Tibial artery (tissue), 4 donors: Measurements from ENCODE around the gene GLT8D2.

Source experiments
- DNase-seq, 2 donors: peaks; one replicate each; pipeline ENCODE4 v3.0.0-alpha.2; 2019
- H3K27ac ChIP-seq, 2 donors: fragments of 200-600 bp; sonication (generic) in 1 of 2; 1 replicate in 1 of 2; 2 replicates in 1 of 2; pipeline ENCODE4 v1.5.1; 2018 to 2019; ENCODE audit warnings: mild to moderate bottlenecking in 1 of 2
- H3K27me3 ChIP-seq, 2 donors: fragments of 200-600 bp; sonication (generic) in 1 of 2; one replicate each; pipeline versions ENCODE4 v1.5.1 to v1.6.0; 2016 to 2019
- H3K36me3 ChIP-seq, 3 donors: fragments of 200-600 bp; sonication (generic) in 2 of 3; one replicate each; pipeline ENCODE4 v1.5.1; 2016 to 2019; ENCODE audit warnings: mild to moderate bottlenecking in 2 of 3
- H3K4me1 ChIP-seq, 4 donors: fragments of 200-600 bp; sonication (generic) in 2 of 4; 1 replicate in 3 of 4; 2 replicates in 1 of 4; pipeline ENCODE4 v1.5.1; 2016 to 2019
- H3K4me3 ChIP-seq, 2 donors: fragments of 200-600 bp; sonication (generic) in 1 of 2; 1 replicate in 1 of 2; 2 replicates in 1 of 2; pipeline ENCODE4 v1.5.1; 2018 to 2019; ENCODE audit warnings: mild to moderate bottlenecking in 2 of 2
- H3K9me3 ChIP-seq, 3 donors: fragments of 200-600 bp; sonication (generic) in 1 of 3; one replicate each; pipeline ENCODE4 v1.5.1; 2016 to 2019
- CTCF ChIP-seq, 2 experiments: fragments of 200-600 bp in 1 of 2; fragments of 450-650 bp in 1 of 2; IDR thresholded peaks; one replicate each; pipeline ENCODE4 v1.5.1; 2017 to 2019; ENCODE audit warnings: antibody characterized with exemption in 2 of 2, mild to moderate bottlenecking in 1 of 2, moderate library complexity in 1 of 2
- intact Hi-C: fragments of 100-400 bp; cut with DNase I; formaldehyde crosslinking; loops from one replicate; pipeline ENCODE4 v1.15.0; 2023; ENCODE audit warnings: low total_unique reads

Gene GLT8D2

DNA sequence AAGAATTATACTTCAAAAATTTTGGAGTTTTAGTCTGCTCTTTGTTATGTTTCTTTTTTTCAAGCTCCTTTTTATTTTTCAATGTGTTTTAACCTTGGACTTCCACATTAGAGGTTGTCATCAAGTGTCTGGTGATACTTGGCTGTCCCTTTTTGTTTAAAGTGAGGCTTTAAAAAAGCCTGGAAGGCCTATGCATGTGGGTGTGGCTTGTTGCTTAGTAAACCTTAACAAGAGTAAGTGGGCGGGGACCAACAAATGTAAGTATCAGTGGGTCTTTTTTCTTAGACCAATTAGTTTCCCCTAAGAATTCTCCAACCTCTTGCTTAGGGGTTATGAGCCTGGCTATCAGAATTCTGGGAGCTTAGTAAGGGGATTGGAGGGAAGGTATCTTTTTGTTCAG lies 40.7 kb upstream of the GLT8D2 start:
- Histone ChIP-seq H3K4me1 (no peaks in the 10 kb centered on the region), H3K27ac (no peak overlapping the region), H3K36me3 (peaks cover 69 to 83% (median 79%) of the 10 kb centered on the region in 3 donors), H3K9me3 (no peaks in the 10 kb centered on the region), H3K27me3 (no peaks in the 10 kb centered on the region), H3K4me3 (no peak overlapping the region)
- DNase-seq, result no peak
- TF ChIP-seq CTCF (IDR thresholded peaks at IDR 0.05), result no peak
- intact Hi-C loops, result no loop called here

DNA sequence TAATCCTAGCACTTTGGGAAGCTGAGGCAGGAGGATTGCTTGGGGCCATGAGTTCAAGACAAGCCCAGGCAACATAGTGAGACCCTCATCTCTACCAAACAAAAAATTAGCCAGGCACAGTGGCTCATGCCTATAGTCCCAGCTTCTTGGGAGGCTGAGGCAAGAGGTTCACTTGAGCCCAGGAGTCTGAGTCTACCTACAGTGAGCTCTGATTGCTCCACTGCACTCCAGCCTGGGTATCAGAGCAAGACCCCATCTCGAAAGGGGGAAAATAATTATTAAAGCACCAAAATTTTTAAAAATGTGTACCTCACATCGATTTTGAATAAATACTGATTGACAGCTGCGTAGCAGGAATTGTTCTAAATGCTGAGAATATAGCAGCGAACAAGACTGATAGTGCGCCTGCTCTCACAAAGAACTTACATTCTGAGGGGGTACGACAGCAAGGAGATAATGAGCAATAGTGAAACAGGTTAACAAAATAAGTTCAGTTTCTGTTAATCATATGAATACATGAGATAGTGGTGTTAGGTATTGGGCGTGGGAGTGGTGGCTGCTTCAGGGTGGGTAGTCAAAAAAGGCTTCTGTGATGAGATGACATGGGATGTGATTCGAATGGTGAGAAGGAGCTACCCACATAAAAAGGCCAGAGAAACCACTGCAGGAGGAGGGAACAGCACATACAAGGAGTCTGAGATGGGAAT lies 33.9 kb upstream of the GLT8D2 start:
- H3K27ac ChIP-seq, result no peak overlapping the region
- no peak for DNase-seq
- peaks cover 51 to 53% (median 53%) of the 10 kb centered on the region in 3 donors for H3K36me3 ChIP-seq
- H3K27me3 ChIP-seq, result no peaks in the 10 kb centered on the region
- H3K9me3 ChIP-seq, result no peaks in the 10 kb centered on the region
- no peak for TF ChIP-seq CTCF (IDR thresholded peaks at IDR 0.05)
- peaks cover 0 to 7% (median 0%) of the 10 kb centered on the region in 4 donors for H3K4me1 ChIP-seq
- intact Hi-C loops, result no loop called here
- no peak overlapping the region for H3K4me3 ChIP-seq

- intact Hi-C loops, result no loop called here
- Histone ChIP-seq H3K9me3 (no peaks in the 10 kb centered on the region), H3K36me3 (peaks cover 23 to 36% (median 27%) of the 10 kb centered on the region in 3 donors), H3K27me3 (no peaks in the 10 kb centered on the region), H3K4me3 (no peak overlapping the region), H3K27ac (no peak overlapping the region), H3K4me1 (peaks cover 0 to 8% (median 2%) of the 10 kb centered on the region in 4 donors)
- no peak for DNase-seq
- no peak for TF ChIP-seq CTCF (IDR thresholded peaks at IDR 0.05)
Measured at GRCh38 chr12:104080764-104081163, 30.8 kb upstream of the GLT8D2 start.

DNA sequence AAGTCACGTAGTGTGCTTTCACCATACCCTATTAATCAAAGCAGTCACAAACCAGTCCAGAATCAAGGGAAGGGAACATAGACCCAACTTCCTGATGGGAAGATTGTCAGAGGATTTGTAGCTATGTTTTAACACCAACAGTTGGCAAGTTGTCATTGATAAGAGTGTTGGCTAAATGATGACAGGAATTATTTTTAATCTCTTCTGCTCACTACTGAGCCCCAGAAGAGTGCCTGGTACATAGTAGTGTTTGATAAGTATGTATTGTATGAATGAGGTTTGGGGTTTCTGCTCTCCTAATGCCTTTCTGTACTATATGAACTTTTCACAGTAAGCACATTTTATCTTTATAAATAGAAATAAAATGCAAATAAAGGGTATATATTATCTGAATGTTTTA lies 29.0 kb upstream of the GLT8D2 start:
- H3K27me3 ChIP-seq, result no peaks in the 10 kb centered on the region
- H3K4me3 ChIP-seq, result no peak overlapping the region
- peaks cover 15 to 29% (median 20%) of the 10 kb centered on the region in 3 donors for H3K36me3 ChIP-seq
- no peak overlapping the region for H3K27ac ChIP-seq
- peaks cover 0 to 8% (median 2%) of the 10 kb centered on the region in 4 donors for H3K4me1 ChIP-seq
- intact Hi-C loops, result no loop called here
- TF ChIP-seq CTCF (IDR thresholded peaks at IDR 0.05), result no peak
- no peak for DNase-seq
- no peaks in the 10 kb centered on the region for H3K9me3 ChIP-seq

GRCh38 chr12:104073699-104074098 lies 23.7 kb upstream of the GLT8D2 start:
- peaks cover 19 to 37% (median 31%) of the 10 kb centered on the region in 3 donors for H3K36me3 ChIP-seq
- H3K9me3 ChIP-seq, result no peaks in the 10 kb centered on the region
- peaks cover 0 to 3% (median 0%) of the 10 kb centered on the region in 4 donors for H3K4me1 ChIP-seq
- intact Hi-C loops, result no loop called here
- no peak overlapping the region for H3K27ac ChIP-seq
- TF ChIP-seq CTCF (IDR thresholded peaks at IDR 0.05), result no peak
- no peak overlapping the region for H3K4me3 ChIP-seq
- H3K27me3 ChIP-seq, result no peaks in the 10 kb centered on the region
- no peak for DNase-seq
